ENCODE results near the gene GAS2L3. TPM values are rescaled to one million over a fixed set of nuclear protein-coding genes. Genes with fewer than 3 reads are reported as not detected.

GAS2L3 gene
- polyA plus RNA-seq, 4 donors, result 18.0 to 28.0 (median 22.1) TPM

- no peak for DNase-seq (ENCODE audit: low read depth in 4 of 4, low spot score in 3 of 4)
Observed at GRCh38 chr12:100656856-100657255, 83.4 kb downstream of the GAS2L3 start.

DNA sequence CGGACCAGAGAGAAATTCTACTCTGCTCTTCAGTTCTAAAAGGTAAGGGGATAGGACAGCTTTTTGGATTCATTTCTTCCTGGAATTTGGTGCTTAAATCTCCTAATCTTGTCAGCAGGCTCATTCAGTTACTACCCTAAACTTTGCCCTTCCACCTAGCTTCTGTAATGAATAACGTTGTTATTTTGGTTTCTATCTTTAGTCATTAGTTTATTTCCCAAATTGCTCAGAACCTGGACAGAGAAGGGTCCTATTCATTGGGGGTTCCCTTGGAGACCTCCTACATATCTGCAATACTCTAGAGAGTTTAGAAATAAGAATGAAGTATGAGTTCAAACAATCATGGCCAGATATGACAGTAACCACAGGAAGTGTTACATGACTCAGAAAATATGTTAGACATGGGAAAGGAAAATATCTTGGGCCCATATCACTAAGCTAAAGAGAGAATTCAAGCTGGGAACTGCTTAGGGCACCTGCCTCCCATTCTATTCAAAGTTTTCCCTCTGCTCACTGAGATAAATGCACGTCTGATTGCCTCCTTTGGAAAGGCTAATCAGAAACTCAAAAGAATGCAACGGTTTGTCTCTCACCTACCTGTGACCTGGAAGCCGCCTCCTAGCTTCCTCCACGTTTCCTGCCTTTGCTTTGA is 87.9 kb downstream of the GAS2L3 start:
- DNase-seq (ENCODE audit: low read depth in 4 of 4, low spot score in 3 of 4), result no peak

DNA sequence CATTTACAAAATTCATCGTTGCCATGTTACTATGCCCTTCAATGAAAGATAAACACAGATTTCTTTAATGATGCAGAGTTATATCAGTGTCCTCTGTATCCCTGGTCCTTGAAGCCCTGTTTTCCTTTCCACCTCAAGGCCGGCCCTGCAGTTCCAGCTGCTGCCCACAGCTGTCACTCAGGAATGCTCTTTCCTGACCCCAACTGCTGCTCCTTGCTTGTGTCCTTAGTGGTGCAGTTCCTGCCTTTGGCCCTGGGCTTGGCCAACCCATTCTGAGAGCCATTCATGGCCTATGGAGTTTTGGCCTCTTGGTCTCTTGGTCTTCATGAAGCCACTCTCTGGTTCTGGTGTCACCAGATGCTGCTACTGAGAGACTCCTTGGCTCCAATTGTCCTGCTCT is 93.1 kb downstream of the GAS2L3 start:
- no peak for DNase-seq (ENCODE audit: low read depth in 4 of 4, low spot score in 3 of 4)

- DNase-seq (ENCODE audit: low read depth in 4 of 4, low spot score in 3 of 4), result peak in 3 of 4 donors; percentile 12 to 37 (median 29)
Observed at GRCh38 chr12:100668945-100669536, 95.6 kb downstream of the GAS2L3 start.

DNA sequence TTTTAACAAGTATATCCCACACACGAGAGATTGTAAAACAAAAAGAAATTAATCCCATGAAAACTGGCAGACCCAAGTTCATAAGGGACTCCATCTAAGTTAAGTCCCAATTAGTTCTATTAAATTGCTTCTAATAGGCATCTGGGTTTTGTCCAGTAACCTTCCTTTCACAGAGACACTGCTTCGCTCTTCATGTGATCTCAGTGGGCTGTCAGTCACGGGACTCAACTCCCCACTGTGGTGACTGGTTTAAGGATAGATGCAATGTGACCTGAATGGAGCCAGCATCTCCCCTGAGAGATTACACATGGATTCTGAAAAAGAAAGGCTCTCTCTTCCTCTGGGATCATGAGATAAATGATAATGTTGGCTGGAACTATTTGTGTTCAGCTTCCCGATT is 96.4 kb downstream of the GAS2L3 start:
- no peak for DNase-seq (ENCODE audit: low read depth in 4 of 4, low spot score in 3 of 4)

DNA sequence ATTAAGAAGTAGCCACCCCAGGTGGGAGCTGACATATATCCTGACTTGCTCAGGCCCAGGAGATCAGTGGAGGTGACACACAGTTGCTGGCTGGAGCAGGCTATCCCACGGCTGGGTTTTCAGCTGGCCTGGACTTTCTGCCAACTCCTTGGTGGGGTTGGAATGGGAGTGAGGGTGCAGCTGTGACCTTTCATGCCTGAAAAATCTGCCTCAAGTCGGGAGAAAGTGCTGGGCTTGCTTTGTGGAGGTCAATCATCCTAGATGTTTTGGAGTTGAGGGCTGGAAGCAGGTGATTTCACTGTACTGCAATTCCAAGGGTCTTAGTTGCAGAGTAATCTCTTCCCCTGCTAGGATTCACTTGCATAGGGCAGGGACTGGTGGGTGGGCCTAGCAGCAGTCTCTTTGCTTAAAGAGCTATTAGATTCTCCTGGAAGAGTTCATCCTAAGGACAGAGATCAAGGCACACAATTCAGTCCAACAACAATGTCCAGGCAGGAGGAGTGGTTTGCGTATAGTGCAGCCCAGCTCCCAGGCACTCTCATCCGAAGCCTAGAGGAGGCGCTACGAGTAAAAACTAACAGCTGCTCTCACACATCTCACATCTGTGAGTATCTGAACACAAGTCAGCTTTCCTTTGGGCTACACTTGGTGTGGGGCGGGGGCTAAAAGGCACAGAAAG is 98.1 kb downstream of the GAS2L3 start:
- DNase-seq (ENCODE audit: low read depth in 4 of 4, low spot score in 3 of 4), result no peak

DNA sequence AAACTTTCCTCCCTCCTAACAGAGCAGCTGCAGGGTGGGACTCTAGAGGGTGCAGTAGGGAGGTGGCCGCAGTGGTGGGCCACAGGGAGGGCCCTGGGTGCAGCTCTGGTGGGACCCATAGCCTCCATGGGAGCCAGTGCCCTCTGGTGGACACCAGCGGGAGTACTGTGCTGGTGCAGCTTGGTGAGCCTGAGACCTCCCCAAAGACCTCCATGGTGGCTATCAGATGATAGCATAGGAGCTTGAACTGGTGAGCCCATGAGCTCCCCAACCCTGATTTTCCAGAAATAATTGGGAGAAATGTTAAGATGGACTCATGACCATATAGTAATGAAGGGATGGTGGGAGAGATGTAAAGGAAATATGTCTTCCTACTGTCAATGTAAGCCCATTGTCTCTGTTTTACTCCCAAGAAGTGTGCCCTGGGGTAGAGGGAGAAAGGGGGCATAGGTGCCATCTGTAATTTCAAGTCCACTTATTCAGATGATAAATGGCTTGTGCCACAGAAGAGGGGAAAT is 98.7 kb downstream of the GAS2L3 start:
- DNase-seq (ENCODE audit: low read depth in 4 of 4, low spot score in 3 of 4), result no peak

DNA sequence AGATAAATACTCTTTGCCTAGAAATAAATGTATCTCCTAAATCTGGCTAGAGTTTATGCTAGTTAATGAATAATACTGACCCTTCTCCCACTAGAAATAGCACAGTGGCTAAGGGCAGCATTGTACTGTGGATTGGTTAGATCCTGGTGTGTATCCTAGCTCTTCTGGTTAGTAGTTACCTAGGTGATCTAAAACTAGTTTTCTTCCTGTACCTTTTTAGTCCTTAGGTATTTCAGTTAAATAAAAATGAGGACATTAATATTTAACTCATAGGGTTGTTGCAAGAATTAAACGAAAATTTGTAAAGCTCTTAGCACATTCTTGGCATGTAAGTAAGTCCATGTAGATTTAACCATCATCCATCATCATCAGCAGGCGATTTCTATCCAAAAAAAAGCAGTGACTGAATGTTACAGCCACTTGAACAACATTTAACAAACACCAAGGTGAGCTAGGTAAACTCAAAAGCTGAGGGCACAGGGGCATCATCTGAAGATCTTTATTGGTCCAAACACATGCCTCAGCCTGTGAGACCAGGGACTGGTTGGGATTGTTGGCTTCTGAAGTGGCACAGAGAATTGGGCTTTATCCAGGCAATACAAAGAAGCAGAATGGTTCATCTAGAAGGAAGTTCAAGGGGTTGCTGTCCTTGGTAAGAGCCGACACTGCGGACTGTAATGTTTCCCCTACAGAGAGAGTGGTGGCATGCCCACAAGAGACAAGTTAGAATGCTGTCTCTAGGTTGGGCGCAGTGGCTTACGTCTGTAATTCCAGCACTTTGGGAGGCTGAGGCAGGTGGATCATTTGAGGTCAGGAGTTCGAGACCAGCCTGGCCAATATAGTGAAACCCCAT is 100.8 kb downstream of the GAS2L3 start:
- DNase-seq (ENCODE audit: low read depth in 4 of 4, low spot score in 3 of 4), result no peak

Other genes starting within 250 kb of the GAS2L3 start
- gene SLC17A8, start 216.6 kb upstream of the GAS2L3 start, polyA plus RNA-seq (ENCODE audit: insufficient read length in 4 of 4), result under 1 TPM; 0.19 to 0.60 (median 0.37) TPM
- 10 to 100 TPM in 3 of 4 donors, under 1 TPM in 1; 0.82 to 16.5 (median 12.7) TPM for gene NR1H4, start 99.8 kb upstream of the GAS2L3 start, polyA plus RNA-seq (ENCODE audit: insufficient read length in 4 of 4)
- gene ANO4, start 221.1 kb downstream of the GAS2L3 start, polyA plus RNA-seq (ENCODE audit: insufficient read length in 4 of 4), result 1 to 10 TPM; 1.3 to 7.0 (median 1.4) TPM

Data from left renal pelvis (tissue), 4 donors.